NCI-H510A treated with DMSO at 0.1 percent for 48 hours (cell line): ENCODE data around the gene SSPN.

ENCODE experiments used
- DNase-seq: peaks from one replicate; lab custom pipeline; 2025; lab: John Stamatoyannopoulos, UW

SSPN gene

GRCh38 chr12:26266881-26267280 lies 71.5 kb downstream of the SSPN start:
- no peak for DNase-seq

GRCh38 chr12:26268841-26269561 lies 73.6 kb downstream of the SSPN start:
- DNase-seq: no peak

- DNase-seq: no peak
Observed at GRCh38 chr12:26269562-26270284, 74.3 kb downstream of the SSPN start.

GRCh38 chr12:26271024-26271423 lies 75.7 kb downstream of the SSPN start:
- DNase-seq: no peak

GRCh38 chr12:26271889-26272492 lies 76.6 kb downstream of the SSPN start:
- no peak for DNase-seq

GRCh38 chr12:26272851-26273250 lies 77.5 kb downstream of the SSPN start:
- DNase-seq: no peak

DNA sequence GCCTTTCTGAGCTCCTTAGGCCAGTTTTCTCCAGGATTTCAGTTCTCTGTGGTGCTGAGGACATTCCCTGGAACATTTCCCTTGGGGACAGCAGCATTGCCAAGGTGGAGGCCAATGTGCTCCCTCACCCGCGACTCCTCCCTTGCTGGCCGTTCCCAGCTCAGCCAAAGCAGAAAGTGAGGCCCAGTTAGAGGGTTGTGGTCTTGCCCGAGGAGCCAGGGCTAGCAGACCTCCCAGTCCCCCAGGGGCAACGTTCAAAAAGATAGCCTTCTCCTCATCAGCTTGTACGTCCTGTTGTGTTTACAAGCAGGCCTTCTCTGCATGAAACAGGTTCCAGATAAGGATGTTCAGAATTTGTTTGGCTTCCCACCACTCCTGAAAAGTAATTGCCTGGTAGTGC lies 78.4 kb downstream of the SSPN start:
- DNase-seq: no peak

GRCh38 chr12:26274441-26275312 lies 79.3 kb downstream of the SSPN start:
- DNase-seq: peak; percentile 8

- no peak for DNase-seq
Observed at GRCh38 chr12:26275313-26276131, 80.1 kb downstream of the SSPN start.

GRCh38 chr12:26276709-26277108 lies 81.3 kb downstream of the SSPN start:
- DNase-seq: no peak

DNA sequence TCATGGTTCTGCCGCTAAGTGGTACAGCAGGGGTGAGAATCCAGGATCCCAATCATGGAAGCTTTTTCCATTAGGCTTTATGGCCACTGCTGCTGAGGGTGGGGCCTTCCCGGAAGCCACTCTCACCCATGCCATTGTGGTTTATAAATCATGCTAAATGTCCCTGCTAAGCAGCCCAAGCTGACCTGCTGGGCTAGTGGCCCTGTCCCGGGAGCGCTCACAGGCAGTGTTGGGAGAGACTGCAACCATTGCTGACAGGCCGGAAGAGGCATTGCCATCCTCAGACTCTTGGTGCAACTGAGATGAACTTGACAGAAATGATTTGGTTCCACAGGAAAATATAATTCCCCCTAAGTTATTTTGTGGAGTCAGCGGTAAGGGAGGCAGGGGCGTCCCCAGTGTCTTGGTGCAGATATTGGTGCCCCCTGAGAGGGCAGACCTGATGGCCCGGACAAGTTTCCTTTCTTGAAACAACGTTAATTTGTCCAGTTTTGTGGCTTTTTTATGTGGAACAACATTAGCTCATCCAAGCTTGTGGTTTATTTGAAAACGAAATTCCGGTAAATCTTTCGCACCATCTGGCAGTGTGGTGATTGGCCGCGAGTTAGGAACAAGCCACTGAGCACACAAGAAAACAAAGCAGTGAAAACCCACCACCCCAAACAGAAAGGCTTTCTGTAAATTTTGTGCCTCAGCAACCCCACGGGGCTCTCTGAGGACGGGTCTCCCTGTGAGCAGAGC lies 82.3 kb downstream of the SSPN start:
- no peak for DNase-seq

- no peak for DNase-seq
Observed at GRCh38 chr12:26278266-26278665, 82.9 kb downstream of the SSPN start.

- DNase-seq: no peak
Observed at GRCh38 chr12:26278666-26279065, 83.3 kb downstream of the SSPN start.

GRCh38 chr12:26279091-26279490 lies 83.7 kb downstream of the SSPN start:
- DNase-seq: no peak

DNA sequence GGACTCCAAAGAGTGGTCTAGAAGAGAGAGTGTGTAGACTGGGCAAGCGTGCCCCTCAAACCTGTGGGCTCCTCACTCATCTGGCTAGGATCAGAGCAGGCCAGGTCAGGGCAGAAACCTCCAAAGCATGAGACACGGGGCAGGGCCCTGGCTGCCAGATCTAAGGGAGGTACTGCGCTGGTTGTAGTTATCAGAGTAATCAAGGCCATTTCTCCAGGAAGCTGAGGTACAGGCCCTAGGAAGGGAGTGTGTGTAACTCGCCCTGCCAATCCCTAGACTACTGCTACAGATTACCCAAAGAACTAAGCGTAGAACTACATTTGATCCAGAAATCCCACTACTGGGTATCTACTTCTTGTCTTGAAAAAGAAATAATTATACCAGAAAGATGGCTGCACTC lies 84.5 kb downstream of the SSPN start:
- DNase-seq: no peak

- no peak for DNase-seq
Observed at GRCh38 chr12:26280869-26281268, 85.5 kb downstream of the SSPN start.

DNA sequence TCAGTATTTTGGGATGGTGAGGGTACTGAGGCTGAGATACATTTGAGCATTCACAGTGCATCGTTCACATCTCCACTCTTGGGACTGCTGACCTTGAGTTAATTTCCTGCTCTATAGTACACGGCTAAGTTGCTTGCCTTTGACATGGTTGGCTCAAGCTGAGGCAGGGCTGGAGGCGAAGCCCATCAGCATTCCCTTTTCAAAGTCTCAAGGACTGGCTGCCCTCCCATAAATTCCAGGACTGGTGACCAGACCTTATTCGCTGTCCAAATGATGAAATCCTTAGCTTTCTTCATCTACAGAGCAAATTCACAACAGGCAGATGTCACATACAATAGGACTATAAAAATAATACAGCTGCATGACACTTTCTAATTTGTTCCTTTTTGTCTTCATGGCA lies 85.9 kb downstream of the SSPN start:
- DNase-seq: no peak

GRCh38 chr12:26282339-26282940 lies 87.1 kb downstream of the SSPN start:
- DNase-seq: no peak

DNA sequence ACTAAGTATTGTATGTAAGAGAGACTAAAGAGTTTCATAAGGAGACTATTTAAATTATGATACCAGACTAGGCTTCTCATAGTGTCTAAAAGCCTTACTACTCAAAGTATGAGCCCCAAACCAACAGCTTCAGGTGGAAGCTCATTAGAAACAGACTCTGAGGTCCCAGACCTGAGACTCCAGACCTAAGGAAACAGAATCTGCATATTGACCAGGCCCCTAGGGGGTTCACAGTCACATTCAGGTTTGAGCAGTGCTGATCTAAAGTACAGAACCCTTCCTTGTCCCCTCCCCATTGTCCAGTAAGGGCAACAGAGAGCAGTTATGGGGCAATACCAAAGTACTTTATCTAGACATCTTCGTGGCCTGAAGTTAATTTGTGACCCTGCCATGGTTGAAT lies 87.7 kb downstream of the SSPN start:
- no peak for DNase-seq

DNA sequence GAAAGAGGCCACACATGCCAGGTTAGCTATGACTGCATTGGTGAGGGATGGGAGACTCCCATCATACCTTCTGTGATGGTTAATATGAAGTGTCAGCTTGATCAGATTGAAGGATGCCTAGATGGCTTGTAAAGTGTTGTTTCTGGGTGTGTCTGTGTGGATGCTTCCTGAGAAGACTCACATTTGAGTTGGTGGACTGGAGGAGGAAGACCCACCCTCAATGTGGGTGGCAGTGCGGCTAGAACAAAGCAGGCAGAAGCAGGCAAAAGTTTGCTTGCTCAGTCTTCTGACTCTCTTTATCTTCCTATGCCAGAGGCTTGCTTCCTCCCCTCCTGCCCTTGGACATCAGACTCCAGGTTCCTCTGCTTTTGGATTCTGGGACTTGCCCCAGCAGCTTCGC lies 88.2 kb downstream of the SSPN start:
- DNase-seq: no peak
